MCF 10A (cell line): ENCODE results near the gene CAPZA1. TPM values are rescaled to one million over a fixed set of nuclear protein-coding genes. Genes with fewer than 3 reads are reported as not detected.

Experiments
- BruUV-seq: library from RNA; stranded (reverse); fragments of 400-500 nt; replicated peaks from 2 replicates; lab custom pipeline; 2021; lab: Mats Ljungman, UMichigan
- CTCF ChIA-PET: fragments of 300-600 bp; sonication (Branson Sonifier 250); formaldehyde crosslinking; extraction: SDS; loops from one replicate; lab custom pipeline; 2021; ENCODE audit warnings: antibody characterized with exemption, inconsistent platforms; lab: Yijun Ruan, JAX
- POLR2A ChIA-PET: fragments of 300-600, 350-650 bp; sonication (Branson Sonifier 250); formaldehyde crosslinking; extraction: SDS; loops from one replicate; lab custom pipeline; 2020; ENCODE audit warnings: antibody characterized with exemption, inconsistent platforms; lab: Yijun Ruan, JAX
- DNase-seq: peaks from one replicate; pipeline ENCODE4 v3.0.0-alpha.2; 2018; ENCODE audit not compliant: unreplicated experiment
- H3K27ac Mint-ChIP-seq: one replicate; pipeline ENCODE4 v1.8.0; 2022; ENCODE audit warnings: mild to moderate bottlenecking, low read depth, mixed read lengths; ENCODE audit not compliant: unreplicated experiment
- H3K27me3 Mint-ChIP-seq: one replicate; pipeline ENCODE4 v1.8.0; 2022; ENCODE audit warnings: mixed read lengths; ENCODE audit not compliant: insufficient read depth, unreplicated experiment
- H3K36me3 Mint-ChIP-seq: one replicate; pipeline ENCODE4 v1.8.0; 2022; ENCODE audit warnings: mild to moderate bottlenecking, moderate library complexity, mixed read lengths; ENCODE audit not compliant: insufficient read depth, unreplicated experiment
- H3K4me1 Mint-ChIP-seq: one replicate; pipeline ENCODE4 v1.8.0; 2022; ENCODE audit warnings: mixed read lengths; ENCODE audit not compliant: insufficient read depth, unreplicated experiment
- H3K4me3 Mint-ChIP-seq: one replicate; pipeline ENCODE4 v1.8.0; 2022; ENCODE audit warnings: mild to moderate bottlenecking, moderate library complexity, mixed read lengths; ENCODE audit not compliant: unreplicated experiment
- H3K9me3 Mint-ChIP-seq: one replicate; pipeline ENCODE4 v1.8.0; 2022; ENCODE audit warnings: mixed read lengths; ENCODE audit not compliant: unreplicated experiment
- intact Hi-C: fragments of 100-400 bp; cut with micrococcal nuclease; formaldehyde crosslinking; loops from 2 replicates; pipeline ENCODE4 v1.14.1; 2022
- total RNA-seq: library from RNA; stranded (reverse); gene quantifications from 2 replicates; pipeline ENCODE4 v1.2.3, GENCODE V29; 2022
- TF ChIP-seq, protein P1 (sequence below): fragments of 200-600 bp; IDR thresholded peaks from one replicate; pipeline ENCODE4 v1.8.0; 2022; ENCODE audit warnings: antibody characterized with exemption, mild to moderate bottlenecking; ENCODE audit not compliant: unreplicated experiment

Gene CAPZA1
- total RNA-seq, 1 experiment from 2014 or later: 150 TPM

- H3K27me3 Mint-ChIP-seq: no peaks in the 10 kb centered on the region
- peaks cover 6% of the 10 kb centered on the region for H3K4me1 Mint-ChIP-seq
- no peak overlapping the region for H3K4me3 Mint-ChIP-seq
- no peak for DNase-seq
- BruUV-seq: no TSS peak
- peaks cover 65% of the 10 kb centered on the region for H3K36me3 Mint-ChIP-seq
- no peaks in the 10 kb centered on the region for H3K9me3 Mint-ChIP-seq
- H3K27ac Mint-ChIP-seq: no peak overlapping the region
- CTCF ChIA-PET: interaction anchor here (0.7 kb wide), 1 partner anchor 196 kb away, joined by 3 read pairs; no protein-coding TSS in a partner anchor
- TF ChIP-seq, protein P1, sequence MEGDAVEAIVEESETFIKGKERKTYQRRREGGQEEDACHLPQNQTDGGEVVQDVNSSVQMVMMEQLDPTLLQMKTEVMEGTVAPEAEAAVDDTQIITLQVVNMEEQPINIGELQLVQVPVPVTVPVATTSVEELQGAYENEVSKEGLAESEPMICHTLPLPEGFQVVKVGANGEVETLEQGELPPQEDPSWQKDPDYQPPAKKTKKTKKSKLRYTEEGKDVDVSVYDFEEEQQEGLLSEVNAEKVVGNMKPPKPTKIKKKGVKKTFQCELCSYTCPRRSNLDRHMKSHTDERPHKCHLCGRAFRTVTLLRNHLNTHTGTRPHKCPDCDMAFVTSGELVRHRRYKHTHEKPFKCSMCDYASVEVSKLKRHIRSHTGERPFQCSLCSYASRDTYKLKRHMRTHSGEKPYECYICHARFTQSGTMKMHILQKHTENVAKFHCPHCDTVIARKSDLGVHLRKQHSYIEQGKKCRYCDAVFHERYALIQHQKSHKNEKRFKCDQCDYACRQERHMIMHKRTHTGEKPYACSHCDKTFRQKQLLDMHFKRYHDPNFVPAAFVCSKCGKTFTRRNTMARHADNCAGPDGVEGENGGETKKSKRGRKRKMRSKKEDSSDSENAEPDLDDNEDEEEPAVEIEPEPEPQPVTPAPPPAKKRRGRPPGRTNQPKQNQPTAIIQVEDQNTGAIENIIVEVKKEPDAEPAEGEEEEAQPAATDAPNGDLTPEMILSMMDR: no peak
- POLR2A ChIA-PET: interaction anchor here (0.7 to 1.4 kb wide), 2 partner anchors 11 to 19 kb away, joined by 3 to 6 read pairs; partner anchors contain the start of gene MOV10
- intact Hi-C loops: no loop called here
Observed at GRCh38 chr1:112693821-112694220, 74.2 kb downstream of the CAPZA1 start.

DNA sequence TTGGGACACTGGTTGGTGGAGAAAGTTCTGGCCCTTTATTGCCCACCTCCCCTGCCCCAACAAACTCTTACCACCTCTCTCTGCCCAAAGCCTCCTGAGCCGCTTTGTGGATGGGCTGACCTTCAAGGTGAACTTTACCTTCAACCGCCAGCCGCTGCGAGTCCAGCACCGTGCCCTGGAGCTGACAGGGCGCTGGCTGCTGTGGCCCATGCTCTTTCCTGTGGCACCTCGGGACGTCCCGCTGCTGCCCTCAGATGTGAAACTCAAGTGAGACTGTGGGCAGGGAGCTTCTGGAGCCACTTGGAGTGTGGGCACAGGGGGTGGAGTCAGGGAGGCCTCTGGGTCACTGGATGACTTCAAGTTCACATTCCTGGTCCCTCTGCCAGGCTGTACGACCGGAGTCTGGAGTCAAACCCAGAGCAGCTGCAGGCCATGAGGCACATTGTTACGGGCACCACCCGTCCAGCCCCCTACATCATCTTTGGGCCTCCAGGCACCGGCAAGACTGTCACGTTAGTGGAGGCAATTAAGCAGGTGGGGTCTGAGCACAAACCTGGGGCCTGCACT, 74.8 kb downstream of the CAPZA1 start:
- TF ChIP-seq, protein P1: no peak
- intact Hi-C loops: no loop called here
- Mint-ChIP-seq H3K4me1 (peaks cover 10% of the 10 kb centered on the region), H3K27me3 (no peaks in the 10 kb centered on the region), H3K4me3 (no peak overlapping the region), H3K9me3 (no peaks in the 10 kb centered on the region), H3K36me3 (peaks cover 71% of the 10 kb centered on the region), H3K27ac (no peak overlapping the region)
- DNase-seq: no peak
- ChIA-PET CTCF (no interaction called here), POLR2A (interaction anchor here (0.7 kb wide), 1 partner anchor 20 kb away, joined by 3 read pairs; the partner anchor contains the start of gene MOV10)
- no TSS peak for BruUV-seq

- Mint-ChIP-seq H3K9me3 (no peaks in the 10 kb centered on the region), H3K4me3 (no peak overlapping the region), H3K4me1 (peaks cover 17% of the 10 kb centered on the region), H3K36me3 (peaks cover 74% of the 10 kb centered on the region), H3K27ac (no peak overlapping the region), H3K27me3 (no peaks in the 10 kb centered on the region)
- TF ChIP-seq, protein P1: no peak
- no TSS peak for BruUV-seq
- intact Hi-C loops: no loop called here
- ChIA-PET CTCF (interaction anchor here (0.7 to 1.0 kb wide), 4 partner anchors 10 to 23 kb away, joined by 3 to 4 read pairs (median 3); no protein-coding TSS in a partner anchor), POLR2A (no interaction called here)
- no peak for DNase-seq
Observed at GRCh38 chr1:112695276-112695675, 75.6 kb downstream of the CAPZA1 start.

DNA sequence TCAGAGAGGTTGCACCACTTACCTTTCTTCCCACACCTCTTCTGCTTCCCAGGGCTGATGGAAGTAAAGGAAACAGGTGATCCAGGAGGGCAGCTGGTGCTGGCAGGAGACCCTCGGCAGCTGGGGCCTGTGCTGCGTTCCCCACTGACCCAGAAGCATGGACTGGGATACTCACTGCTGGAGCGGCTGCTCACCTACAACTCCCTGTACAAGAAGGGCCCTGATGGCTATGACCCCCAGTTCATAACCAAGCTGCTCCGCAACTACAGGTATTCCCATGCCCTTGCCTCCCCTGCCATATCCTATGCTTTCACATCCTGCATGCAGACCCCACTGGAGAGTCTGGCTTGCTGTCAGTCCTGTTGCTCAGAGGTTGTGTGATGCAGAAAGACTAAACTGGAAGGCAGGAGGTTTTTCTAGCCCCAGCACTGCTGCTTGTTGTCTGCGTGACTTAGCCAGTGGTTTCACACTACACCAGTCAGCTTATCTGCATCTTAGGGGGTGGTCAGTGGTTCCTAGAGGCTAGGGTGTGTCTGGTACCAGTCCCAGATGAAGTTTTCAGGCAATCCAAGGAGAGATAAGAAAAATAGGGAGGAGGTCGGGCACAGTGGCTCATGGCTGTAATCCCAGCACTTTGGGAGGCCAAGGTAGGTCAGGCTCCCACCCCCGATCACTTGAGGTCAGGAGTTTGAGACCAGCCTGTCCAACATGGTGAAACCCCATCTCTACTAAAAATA, 77.1 kb downstream of the CAPZA1 start:
- H3K27ac Mint-ChIP-seq: no peak overlapping the region
- H3K9me3 Mint-ChIP-seq: no peaks in the 10 kb centered on the region
- ChIA-PET POLR2A (interaction anchor here (1.9 kb wide), 1 partner anchor 12 kb away, joined by 10 read pairs; no protein-coding TSS in a partner anchor), CTCF (interaction anchor here (0.5 to 1.4 kb wide), 2 partner anchors 11 to 14 kb away, joined by 3 to 6 read pairs; no protein-coding TSS in a partner anchor)
- no TSS peak for BruUV-seq
- H3K4me3 Mint-ChIP-seq: no peak overlapping the region
- no peak for DNase-seq
- intact Hi-C loops: no loop called here
- no peaks in the 10 kb centered on the region for H3K27me3 Mint-ChIP-seq
- TF ChIP-seq, protein P1: no peak
- H3K4me1 Mint-ChIP-seq: peaks cover 29% of the 10 kb centered on the region
- peaks cover 73% of the 10 kb centered on the region for H3K36me3 Mint-ChIP-seq
